ENCODE measurements around the gene CDK2AP2. TPM values are rescaled to one million over a fixed set of nuclear protein-coding genes. Genes with fewer than 3 reads are reported as not detected.

Gene CDK2AP2
- total and polyA plus RNA-seq, 9 of the 15 experiments (the other 6 are each of a cell fraction or from before 2014, with no cell fraction given), result 4.4 to 47.4 (median 21.7) TPM

DNA sequence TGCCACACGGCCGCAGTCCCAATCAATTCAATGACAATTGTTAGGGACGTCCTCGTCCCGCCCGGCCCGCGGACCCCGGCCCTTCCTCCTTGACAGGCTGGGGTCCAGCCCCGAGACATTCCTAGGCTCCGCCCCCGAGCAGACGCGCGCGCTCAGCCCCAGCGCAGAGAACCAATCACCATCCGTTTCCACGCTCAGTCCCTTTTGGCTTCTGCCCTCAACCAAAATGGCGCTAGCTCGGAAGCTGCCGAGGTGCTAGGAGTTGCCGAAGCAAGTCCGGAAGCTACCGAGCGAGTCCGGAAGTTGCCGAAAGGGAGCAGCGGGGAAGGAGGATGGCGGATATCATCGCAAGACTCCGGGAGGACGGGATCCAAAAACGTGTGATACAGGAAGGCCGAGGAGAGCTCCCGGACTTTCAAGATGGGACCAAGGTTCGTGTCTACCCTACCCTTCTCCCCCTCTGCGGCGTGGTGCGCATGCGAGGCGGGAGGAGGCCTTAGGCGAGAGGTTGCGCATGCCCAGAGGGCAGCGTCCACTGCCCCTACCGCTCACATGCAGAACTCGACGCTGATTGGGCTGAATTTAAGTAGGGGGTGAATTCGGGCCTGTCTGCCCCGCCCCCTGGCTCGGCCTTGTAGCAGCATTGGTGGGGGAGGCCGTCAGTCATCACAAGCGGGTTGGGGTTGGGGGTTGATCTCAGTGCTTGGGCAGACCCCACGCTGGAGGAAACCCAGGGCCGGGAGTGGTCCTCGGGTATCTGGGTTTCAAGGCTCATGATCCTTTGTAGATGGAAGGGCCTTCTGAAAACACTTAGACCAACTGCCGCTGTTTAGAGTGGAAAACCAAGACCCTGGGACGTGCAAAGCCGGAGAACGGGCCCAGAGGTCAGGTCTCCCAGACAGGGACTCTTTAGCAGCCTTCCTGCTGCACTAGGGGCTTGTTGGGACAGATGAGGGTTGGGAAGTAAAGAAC lies 24.8 kb downstream of the CDK2AP2 start, which contains the start of gene AIP (continued):
- no peak for TF ChIP-seq XRCC5 (IDR thresholded peaks at IDR 0.05; ENCODE audit: low read depth, low read length)
- TF ChIP-seq RBM17 (IDR thresholded peaks at IDR 0.05; ENCODE audit: borderline replicate concordance, low read depth, low read length), result no peak
- no peak for TF ChIP-seq MEF2D (tag; conservative IDR thresholded peaks at IDR 0.05; ENCODE audit: low read depth)
- no peak for TF ChIP-seq ZNF23 (CRISPR knock-in tag; IDR thresholded peaks at IDR 0.05)
- TF ChIP-seq, protein P1, sequence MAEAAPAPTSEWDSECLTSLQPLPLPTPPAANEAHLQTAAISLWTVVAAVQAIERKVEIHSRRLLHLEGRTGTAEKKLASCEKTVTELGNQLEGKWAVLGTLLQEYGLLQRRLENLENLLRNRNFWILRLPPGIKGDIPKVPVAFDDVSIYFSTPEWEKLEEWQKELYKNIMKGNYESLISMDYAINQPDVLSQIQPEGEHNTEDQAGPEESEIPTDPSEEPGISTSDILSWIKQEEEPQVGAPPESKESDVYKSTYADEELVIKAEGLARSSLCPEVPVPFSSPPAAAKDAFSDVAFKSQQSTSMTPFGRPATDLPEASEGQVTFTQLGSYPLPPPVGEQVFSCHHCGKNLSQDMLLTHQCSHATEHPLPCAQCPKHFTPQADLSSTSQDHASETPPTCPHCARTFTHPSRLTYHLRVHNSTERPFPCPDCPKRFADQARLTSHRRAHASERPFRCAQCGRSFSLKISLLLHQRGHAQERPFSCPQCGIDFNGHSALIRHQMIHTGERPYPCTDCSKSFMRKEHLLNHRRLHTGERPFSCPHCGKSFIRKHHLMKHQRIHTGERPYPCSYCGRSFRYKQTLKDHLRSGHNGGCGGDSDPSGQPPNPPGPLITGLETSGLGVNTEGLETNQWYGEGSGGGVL (CRISPR knock-in tag; IDR thresholded peaks at IDR 0.05), result no peak
- TF ChIP-seq SNAPC5 (CRISPR knock-in tag; IDR thresholded peaks at IDR 0.05), result no peak
- TF ChIP-seq EGR1 (conservative IDR thresholded peaks at IDR 0.05), result no peak
- peak; percentile 99 for TF ChIP-seq HMGXB4 (CRISPR knock-in tag; IDR thresholded peaks at IDR 0.05)
- TF ChIP-seq SFPQ (IDR thresholded peaks at IDR 0.05; ENCODE audit: low read depth, low read length), result no peak
- TF ChIP-seq IFI16 (CRISPR knock-in tag; IDR thresholded peaks at IDR 0.05), result no peak
- TF ChIP-seq NFRKB (IDR thresholded peaks at IDR 0.05; ENCODE audit: low read depth), result peak; percentile 93
- no peak for TF ChIP-seq ZNF584 (CRISPR knock-in tag; IDR thresholded peaks at IDR 0.05; ENCODE audit: low read depth)
- TF ChIP-seq NR2C2 (CRISPR knock-in tag; IDR thresholded peaks at IDR 0.05), result peak; percentile 93
- TF ChIP-seq NR2C2 (tag; IDR thresholded peaks at IDR 0.05), result peak; percentile 84
- TF ChIP-seq IRF2 (CRISPR knock-in tag; IDR thresholded peaks at IDR 0.05), result peak; percentile 65; the same call in 1 of the 2 replicates
- no peak for TF ChIP-seq TAF9B (IDR thresholded peaks at IDR 0.05; ENCODE audit: partially characterized antibody)
- TF ChIP-seq, protein P2, sequence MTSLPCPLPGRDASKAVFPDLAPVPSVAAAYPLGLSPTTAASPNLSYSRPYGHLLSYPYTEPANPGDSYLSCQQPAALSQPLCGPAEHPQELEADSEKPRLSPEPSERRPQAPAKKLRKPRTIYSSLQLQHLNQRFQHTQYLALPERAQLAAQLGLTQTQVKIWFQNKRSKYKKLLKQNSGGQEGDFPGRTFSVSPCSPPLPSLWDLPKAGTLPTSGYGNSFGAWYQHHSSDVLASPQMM (CRISPR knock-in tag; IDR thresholded peaks at IDR 0.05), result no peak
- TF ChIP-seq ZNF444 (CRISPR knock-in tag; IDR thresholded peaks at IDR 0.05), result no peak
